NCI-H2029 treated with DMSO at 0.1 percent for 48 hours (cell line): ENCODE data around the gene NET1.

ENCODE experiments used
- DNase-seq: peaks from one replicate; lab custom pipeline; 2025; lab: John Stamatoyannopoulos, UW

The NET1 gene

DNA sequence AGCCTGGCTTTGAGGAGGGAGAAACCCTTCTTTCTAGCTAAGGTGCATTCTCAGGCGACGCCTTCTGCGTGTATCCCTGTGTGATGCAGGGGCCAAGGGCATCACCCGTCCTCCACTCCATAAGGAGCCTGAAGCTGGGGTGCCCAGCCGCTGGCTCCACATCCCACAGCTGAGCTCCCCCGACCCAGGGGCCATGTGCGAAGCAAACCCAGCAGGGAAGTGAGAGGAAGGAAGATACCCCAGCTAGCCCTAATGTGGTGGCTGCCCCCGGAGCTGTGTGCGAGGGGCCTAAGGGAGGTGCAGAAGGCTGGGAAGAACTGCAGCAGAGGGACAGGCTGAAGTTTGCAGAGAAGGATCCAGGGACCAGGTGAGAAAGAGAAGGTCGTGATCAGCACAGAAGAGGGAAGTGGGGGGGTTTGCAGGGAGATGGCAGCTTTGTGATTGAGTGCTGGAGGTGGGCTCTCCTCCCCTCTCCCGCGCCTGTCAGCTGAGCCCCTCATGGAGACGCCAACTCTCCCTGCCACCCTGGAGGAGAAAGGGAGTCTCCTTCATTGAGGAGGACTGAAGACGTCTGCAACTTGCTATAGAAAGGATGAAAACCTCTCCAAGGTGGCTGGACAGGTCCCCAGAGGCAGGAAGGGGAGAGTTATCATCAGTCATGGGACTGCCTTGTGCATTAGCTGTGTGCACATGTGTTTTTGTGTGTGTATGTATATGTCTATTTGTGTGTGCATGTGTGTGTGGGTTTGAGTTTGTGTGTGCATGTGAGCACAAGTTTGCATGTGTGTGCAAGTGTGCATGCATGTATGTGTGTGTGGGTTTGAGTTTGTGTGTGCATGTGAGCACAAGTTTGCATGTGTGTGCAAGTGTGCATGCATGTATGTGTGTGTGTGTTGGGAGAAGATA lies 90.5 kb downstream of the NET1 start:
- no peak for DNase-seq

DNA sequence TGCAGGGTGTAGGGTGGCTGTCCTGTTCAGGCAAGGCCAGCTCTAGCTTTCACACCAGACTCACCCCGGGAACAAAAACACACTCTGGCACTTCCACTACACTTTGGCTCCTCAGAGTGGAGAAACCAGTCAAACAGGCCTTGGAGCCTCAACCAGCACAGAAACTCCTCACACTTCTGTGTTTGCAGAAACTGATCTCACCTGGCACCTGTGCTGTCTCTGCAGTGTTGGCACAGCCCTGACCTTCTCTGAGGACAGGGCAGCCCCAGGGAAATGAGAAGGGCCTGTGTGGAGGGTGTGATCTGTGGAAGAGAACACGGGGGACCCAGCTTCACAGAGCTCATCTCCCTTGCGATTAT lies 91.1 kb downstream of the NET1 start:
- peak; percentile 72 for DNase-seq

DNA sequence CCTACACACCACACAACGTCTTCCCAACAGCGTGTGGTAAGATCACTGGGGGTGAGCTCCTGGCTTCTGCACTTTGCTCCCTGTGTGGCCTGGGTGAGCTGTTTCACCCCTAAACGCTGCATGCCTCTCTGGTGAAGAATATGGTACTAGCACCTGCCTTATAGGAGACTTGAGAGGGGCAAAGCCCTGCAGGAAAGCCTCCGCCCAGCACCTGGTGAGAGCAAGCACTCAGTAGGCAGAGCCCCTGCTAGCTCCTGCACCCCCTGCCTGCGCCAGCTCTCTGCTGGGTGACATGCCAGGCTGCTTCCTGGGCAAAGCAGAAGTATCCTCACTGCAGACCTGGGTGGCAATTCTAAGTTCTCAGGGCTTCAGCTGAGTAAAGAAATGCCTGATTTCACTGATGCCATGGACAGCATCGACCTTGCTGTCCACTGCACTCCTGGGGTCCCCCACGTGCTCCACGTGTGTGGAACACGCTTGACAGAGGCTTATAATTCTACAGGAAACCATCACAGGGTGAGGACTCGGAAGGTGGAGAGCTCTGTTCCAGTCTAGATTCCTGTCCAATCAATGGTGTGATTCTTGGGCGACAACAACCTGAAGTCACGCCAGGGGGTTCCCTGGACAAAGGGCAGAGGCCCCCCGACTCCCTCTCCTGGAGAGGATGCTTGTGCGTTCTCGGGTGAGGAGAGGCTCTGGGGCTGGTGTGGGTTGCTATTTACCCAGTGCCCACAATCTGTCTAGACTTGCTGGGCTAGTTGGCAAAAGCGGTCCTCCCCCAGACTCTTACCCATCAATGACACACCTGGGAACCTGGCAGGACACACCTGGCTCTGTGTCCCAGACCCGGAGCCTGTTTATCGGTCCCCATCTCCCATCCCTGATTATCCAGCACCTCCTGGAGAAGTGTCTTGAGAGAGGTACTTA lies 92.1 kb downstream of the NET1 start:
- DNase-seq, result no peak

DNA sequence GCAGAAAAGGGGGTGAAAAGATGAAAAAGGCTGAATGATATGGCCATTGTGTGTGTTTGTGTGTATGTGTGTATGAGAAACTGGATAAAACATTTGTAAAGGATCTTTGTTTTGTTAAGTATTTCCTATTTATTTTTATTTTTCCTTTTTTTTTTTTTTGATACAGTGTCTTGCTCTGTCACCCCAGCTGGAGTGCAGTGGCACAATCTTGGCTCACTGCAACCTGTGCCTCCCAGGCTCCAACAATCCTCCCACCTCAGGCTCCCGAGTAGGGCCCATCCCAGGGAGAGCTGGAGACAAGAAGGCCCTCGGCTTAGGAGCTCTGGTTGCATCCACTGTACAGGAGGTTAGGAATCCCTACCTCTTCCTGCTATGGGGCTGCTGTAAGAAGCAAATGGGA lies 93.9 kb downstream of the NET1 start:
- DNase-seq, result no peak

DNA sequence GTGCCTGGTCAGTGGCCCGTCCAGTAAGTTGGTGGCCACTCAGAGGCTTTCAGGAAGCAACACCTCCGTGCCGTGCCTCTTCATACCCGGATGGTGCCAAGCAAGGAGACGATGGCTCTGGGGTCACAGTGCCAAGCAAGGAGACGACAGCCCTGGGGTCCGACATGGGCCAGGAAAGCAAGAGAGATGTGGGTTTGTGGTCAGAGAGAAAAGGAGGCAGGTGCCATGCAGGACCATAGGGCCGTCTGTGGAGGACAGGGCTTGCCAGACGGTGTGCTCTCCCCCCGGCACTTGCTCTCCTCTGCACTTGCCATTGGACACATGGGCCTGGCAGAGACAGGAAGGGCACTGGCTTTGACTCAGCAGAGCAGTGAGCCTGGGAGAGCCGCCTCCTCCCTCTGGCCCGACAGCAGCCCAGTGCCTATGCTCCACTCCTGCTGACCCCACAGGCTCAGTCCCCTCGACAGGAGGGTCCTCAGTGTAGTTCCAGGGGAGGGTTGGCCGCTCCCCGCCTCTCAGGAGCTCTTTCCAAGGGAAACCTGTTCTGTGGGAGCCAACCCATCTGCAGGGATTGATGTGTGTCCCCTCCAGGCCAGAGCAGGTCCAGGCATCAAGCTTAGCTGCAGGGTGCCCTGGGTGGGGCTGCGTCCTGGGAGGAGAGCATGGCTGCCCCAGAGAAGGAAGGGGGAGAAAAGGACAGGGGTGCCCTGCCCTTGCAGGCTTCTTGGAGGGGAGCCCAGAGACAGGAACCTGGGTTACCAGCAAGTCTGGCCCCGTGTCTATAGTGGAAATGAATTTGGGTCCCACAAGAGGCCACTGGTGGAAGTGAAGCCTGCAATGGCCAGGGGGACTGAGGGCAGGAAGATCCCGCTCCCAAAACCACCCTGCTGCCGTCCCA lies 94.6 kb downstream of the NET1 start:
- DNase-seq, result no peak

DNA sequence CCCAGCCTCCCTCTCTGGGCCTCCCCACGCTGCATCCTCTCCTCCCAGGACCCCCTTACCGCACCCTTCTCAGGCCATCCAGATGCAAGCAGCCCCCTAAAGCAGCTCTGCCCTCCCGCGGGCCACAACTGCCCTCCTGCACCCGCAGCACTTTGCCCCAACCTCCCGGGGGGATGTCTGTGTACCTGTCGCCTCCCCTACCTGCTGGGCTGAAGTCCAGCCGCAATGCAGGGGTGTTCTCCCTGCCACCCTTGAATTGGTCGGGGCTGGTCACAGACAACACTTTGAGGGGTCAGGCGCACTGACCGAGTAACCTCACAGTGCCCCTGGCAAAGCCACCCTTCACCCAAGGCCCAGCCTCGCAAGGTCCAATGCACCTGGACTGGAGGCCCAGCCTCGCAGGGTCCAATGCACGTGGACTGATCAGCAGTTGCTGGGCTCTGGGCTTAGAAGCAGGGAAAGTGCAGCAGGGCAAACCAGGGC lies 95.3 kb downstream of the NET1 start:
- DNase-seq, result no peak

DNA sequence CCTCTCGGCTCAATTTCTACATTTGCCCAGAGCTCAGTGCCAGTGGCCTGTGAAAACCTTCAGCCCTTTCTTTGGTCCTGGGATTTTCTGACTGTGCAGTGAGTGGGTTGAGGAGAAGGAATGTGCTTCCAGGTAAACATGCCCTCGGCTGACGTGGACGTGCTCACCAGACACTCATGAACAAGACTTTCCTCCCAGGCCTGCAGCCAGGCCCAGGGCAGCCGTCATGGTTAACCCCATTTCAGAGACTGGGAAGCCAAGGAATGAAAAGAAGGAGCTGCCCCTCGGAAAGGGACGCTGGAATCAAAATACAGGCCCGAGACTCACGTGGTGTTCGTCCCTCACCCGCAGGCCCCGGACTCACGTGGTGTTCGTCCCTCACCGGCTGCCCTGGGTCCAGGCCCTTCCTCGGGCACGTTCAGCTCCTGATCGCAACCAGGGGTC lies 95.8 kb downstream of the NET1 start:
- no peak for DNase-seq
